Measurements from ENCODE around the gene TEKT1.

DNA sequence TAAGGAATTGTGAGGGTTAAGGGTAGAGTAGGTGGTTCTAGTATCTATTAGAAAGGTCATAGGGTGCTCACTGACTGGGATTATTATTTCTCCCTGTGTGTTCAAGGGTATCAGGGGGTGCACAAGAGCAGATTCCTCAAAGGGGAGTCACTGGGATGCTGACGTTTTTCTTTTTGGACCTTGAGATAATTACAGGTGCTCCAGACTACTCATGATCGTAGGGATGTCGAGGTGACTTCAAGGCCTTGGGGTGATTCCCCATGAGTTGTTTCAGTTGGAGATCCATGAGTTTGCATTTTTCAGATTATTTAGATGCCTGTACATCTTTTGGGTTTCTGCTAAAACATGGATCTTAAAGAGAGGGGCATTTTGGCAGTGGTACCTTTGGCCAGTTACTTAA, 41.4 kb upstream of the TEKT1 start:
- TF ChIP-seq, protein P1, sequence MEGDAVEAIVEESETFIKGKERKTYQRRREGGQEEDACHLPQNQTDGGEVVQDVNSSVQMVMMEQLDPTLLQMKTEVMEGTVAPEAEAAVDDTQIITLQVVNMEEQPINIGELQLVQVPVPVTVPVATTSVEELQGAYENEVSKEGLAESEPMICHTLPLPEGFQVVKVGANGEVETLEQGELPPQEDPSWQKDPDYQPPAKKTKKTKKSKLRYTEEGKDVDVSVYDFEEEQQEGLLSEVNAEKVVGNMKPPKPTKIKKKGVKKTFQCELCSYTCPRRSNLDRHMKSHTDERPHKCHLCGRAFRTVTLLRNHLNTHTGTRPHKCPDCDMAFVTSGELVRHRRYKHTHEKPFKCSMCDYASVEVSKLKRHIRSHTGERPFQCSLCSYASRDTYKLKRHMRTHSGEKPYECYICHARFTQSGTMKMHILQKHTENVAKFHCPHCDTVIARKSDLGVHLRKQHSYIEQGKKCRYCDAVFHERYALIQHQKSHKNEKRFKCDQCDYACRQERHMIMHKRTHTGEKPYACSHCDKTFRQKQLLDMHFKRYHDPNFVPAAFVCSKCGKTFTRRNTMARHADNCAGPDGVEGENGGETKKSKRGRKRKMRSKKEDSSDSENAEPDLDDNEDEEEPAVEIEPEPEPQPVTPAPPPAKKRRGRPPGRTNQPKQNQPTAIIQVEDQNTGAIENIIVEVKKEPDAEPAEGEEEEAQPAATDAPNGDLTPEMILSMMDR (IDR thresholded peaks at IDR 0.05) = no peak
- no peak for TF ChIP-seq EP300 (IDR thresholded peaks at IDR 0.05)
